Measurements from ENCODE around the gene BCAS3. TPM values are rescaled to one million over a fixed set of nuclear protein-coding genes. Genes with fewer than 3 reads are reported as not detected.

Gene BCAS3
- total RNA-seq, 2 experiments from 2014 or later, result 6.8 to 7.1 TPM

- POLR2A ChIA-PET, result interaction anchor here (0.6 kb wide), 1 partner anchor 112 kb away, joined by 3 read pairs; no protein-coding TSS in a partner anchor
- CTCF ChIA-PET, result interaction anchor here (1.1 kb wide), 1 partner anchor 666 kb away, joined by 4 read pairs; no protein-coding TSS in a partner anchor
- peaks cover 2% of the 10 kb centered on the region for H3K4me1 Mint-ChIP-seq (ENCODE audit: low read depth)
- intact Hi-C loops (cut with micrococcal nuclease), result no loop called here
- DNase-seq, result no peak
- H3K27ac Mint-ChIP-seq, result no peak overlapping the region
- no peaks in the 10 kb centered on the region for H3K36me3 Mint-ChIP-seq
- no peaks in the 10 kb centered on the region for H3K9me3 Mint-ChIP-seq
- peaks cover 3% of the 10 kb centered on the region for H3K27me3 Mint-ChIP-seq
- H3K4me3 Mint-ChIP-seq, result no peak overlapping the region
Observed at GRCh38 chr17:61386251-61386650, 708.6 kb downstream of the BCAS3 start.

GRCh38 chr17:61387011-61387410 lies 709.4 kb downstream of the BCAS3 start:
- CTCF ChIA-PET, result no interaction called here
- H3K9me3 Mint-ChIP-seq, result no peaks in the 10 kb centered on the region
- POLR2A ChIA-PET, result interaction anchor here (0.6 kb wide), 1 partner anchor 111 kb away, joined by 3 read pairs; no protein-coding TSS in a partner anchor
- intact Hi-C loops (cut with micrococcal nuclease), result no loop called here
- H3K36me3 Mint-ChIP-seq, result no peaks in the 10 kb centered on the region
- no peak overlapping the region for H3K4me3 Mint-ChIP-seq
- peaks cover 2% of the 10 kb centered on the region for H3K4me1 Mint-ChIP-seq (ENCODE audit: low read depth)
- no peak overlapping the region for H3K27ac Mint-ChIP-seq
- H3K27me3 Mint-ChIP-seq, result peaks cover 3% of the 10 kb centered on the region
- no peak for DNase-seq

- Mint-ChIP-seq H3K9me3 (no peaks in the 10 kb centered on the region), H3K36me3 (no peaks in the 10 kb centered on the region), H3K27ac (no peak overlapping the region), H3K4me1 (ENCODE audit: low read depth) (peaks cover 2% of the 10 kb centered on the region), H3K4me3 (no peak overlapping the region), H3K27me3 (peaks cover 4% of the 10 kb centered on the region)
- DNase-seq, result no peak
- ChIA-PET CTCF (no interaction called here), POLR2A (no interaction called here)
- intact Hi-C loops (cut with micrococcal nuclease), result no loop called here
Observed at GRCh38 chr17:61387511-61388305, 710.1 kb downstream of the BCAS3 start.

- Mint-ChIP-seq H3K27me3 (peaks cover 5% of the 10 kb centered on the region), H3K4me3 (no peak overlapping the region), H3K9me3 (no peaks in the 10 kb centered on the region), H3K4me1 (ENCODE audit: low read depth) (peaks cover 2% of the 10 kb centered on the region), H3K27ac (no peak overlapping the region), H3K36me3 (no peaks in the 10 kb centered on the region)
- ChIA-PET CTCF (interaction anchor here (0.7 to 1.2 kb wide), 3 partner anchors 387 to 668 kb away, joined by 3 read pairs; no protein-coding TSS in a partner anchor), POLR2A (no interaction called here)
- intact Hi-C loops (cut with micrococcal nuclease), result no loop called here
- no peak for DNase-seq
Observed at GRCh38 chr17:61388561-61389356, 711.1 kb downstream of the BCAS3 start.

- no peak overlapping the region for H3K27ac Mint-ChIP-seq
- peak; percentile 60 for DNase-seq
- no peaks in the 10 kb centered on the region for H3K9me3 Mint-ChIP-seq
- intact Hi-C loops (cut with micrococcal nuclease), result loop anchor here (1.0 kb wide), 1 partner anchor 388 kb away; no protein-coding TSS in a partner anchor
- H3K27me3 Mint-ChIP-seq, result peaks cover 9% of the 10 kb centered on the region
- H3K4me3 Mint-ChIP-seq, result no peak overlapping the region
- ChIA-PET CTCF (interaction anchor here (0.8 to 1.8 kb wide), 7 partner anchors 9 to 669 kb away, joined by 3 to 8 read pairs (median 5); no protein-coding TSS in a partner anchor), POLR2A (no interaction called here)
- peaks cover 2% of the 10 kb centered on the region for H3K4me1 Mint-ChIP-seq (ENCODE audit: low read depth)
- no peaks in the 10 kb centered on the region for H3K36me3 Mint-ChIP-seq
Observed at GRCh38 chr17:61389670-61390478, 712.2 kb downstream of the BCAS3 start.

GRCh38 chr17:61390479-61390791 lies 712.8 kb downstream of the BCAS3 start:
- intact Hi-C loops (cut with micrococcal nuclease), result loop anchor here (1.0 kb wide), 1 partner anchor 388 kb away; no protein-coding TSS in a partner anchor
- no peak for DNase-seq
- no peaks in the 10 kb centered on the region for H3K9me3 Mint-ChIP-seq
- H3K27ac Mint-ChIP-seq, result no peak overlapping the region
- POLR2A ChIA-PET, result no interaction called here
- H3K27me3 Mint-ChIP-seq, result peaks cover 14% of the 10 kb centered on the region
- H3K36me3 Mint-ChIP-seq, result no peaks in the 10 kb centered on the region
- CTCF ChIA-PET, result interaction anchor here (0.9 to 1.8 kb wide), 5 partner anchors 9 to 670 kb away, joined by 3 to 8 read pairs (median 5); no protein-coding TSS in a partner anchor
- H3K4me3 Mint-ChIP-seq, result no peak overlapping the region
- peaks cover 2% of the 10 kb centered on the region for H3K4me1 Mint-ChIP-seq (ENCODE audit: low read depth)

- H3K36me3 Mint-ChIP-seq, result no peaks in the 10 kb centered on the region
- H3K9me3 Mint-ChIP-seq, result no peaks in the 10 kb centered on the region
- H3K4me1 Mint-ChIP-seq (ENCODE audit: low read depth), result peaks cover 2% of the 10 kb centered on the region
- no peak overlapping the region for H3K27ac Mint-ChIP-seq
- peaks cover 19% of the 10 kb centered on the region for H3K27me3 Mint-ChIP-seq
- intact Hi-C loops (cut with micrococcal nuclease), result no loop called here
- ChIA-PET POLR2A (no interaction called here), CTCF (interaction anchor here (0.5 to 1.8 kb wide), 6 partner anchors 9 to 671 kb away, joined by 3 to 7 read pairs (median 4); no protein-coding TSS in a partner anchor)
- DNase-seq, result no peak
- no peak overlapping the region for H3K4me3 Mint-ChIP-seq
Observed at GRCh38 chr17:61391595-61392291, 714.1 kb downstream of the BCAS3 start.

- Mint-ChIP-seq H3K27me3 (peaks cover 21% of the 10 kb centered on the region), H3K4me1 (ENCODE audit: low read depth) (peaks cover 4% of the 10 kb centered on the region), H3K9me3 (no peaks in the 10 kb centered on the region), H3K36me3 (no peaks in the 10 kb centered on the region), H3K27ac (no peak overlapping the region), H3K4me3 (no peak overlapping the region)
- intact Hi-C loops (cut with micrococcal nuclease), result no loop called here
- ChIA-PET CTCF (interaction anchor here (0.9 to 2.2 kb wide), 3 partner anchors 8 to 391 kb away, joined by 5 to 6 read pairs (median 5); no protein-coding TSS in a partner anchor), POLR2A (no interaction called here)
- no peak for DNase-seq
Observed at GRCh38 chr17:61392679-61393078, 715.0 kb downstream of the BCAS3 start.

- H3K4me1 Mint-ChIP-seq (ENCODE audit: low read depth), result peaks cover 12% of the 10 kb centered on the region
- H3K9me3 Mint-ChIP-seq, result no peaks in the 10 kb centered on the region
- peaks cover 29% of the 10 kb centered on the region for H3K27me3 Mint-ChIP-seq
- CTCF ChIA-PET, result interaction anchor here (0.6 to 2.2 kb wide), 7 partner anchors 19 to 673 kb away, joined by 3 to 7 read pairs (median 3); no protein-coding TSS in a partner anchor
- no peak overlapping the region for H3K4me3 Mint-ChIP-seq
- POLR2A ChIA-PET, result no interaction called here
- no peak overlapping the region for H3K27ac Mint-ChIP-seq
- intact Hi-C loops (cut with micrococcal nuclease), result no loop called here
- no peak for DNase-seq
- no peaks in the 10 kb centered on the region for H3K36me3 Mint-ChIP-seq
Observed at GRCh38 chr17:61393550-61393903, 715.9 kb downstream of the BCAS3 start.

GRCh38 chr17:61393904-61394629 lies 716.4 kb downstream of the BCAS3 start:
- Mint-ChIP-seq H3K9me3 (no peaks in the 10 kb centered on the region), H3K27me3 (peaks cover 31% of the 10 kb centered on the region), H3K36me3 (no peaks in the 10 kb centered on the region), H3K4me1 (ENCODE audit: low read depth) (peaks cover 14% of the 10 kb centered on the region), H3K4me3 (no peak overlapping the region), H3K27ac (no peak overlapping the region)
- ChIA-PET POLR2A (no interaction called here), CTCF (interaction anchor here (0.6 to 2.2 kb wide), 9 partner anchors 16 to 673 kb away, joined by 3 to 7 read pairs (median 3); no protein-coding TSS in a partner anchor)
- no peak for DNase-seq
- intact Hi-C loops (cut with micrococcal nuclease), result no loop called here
